HEK293T (cell line): ENCODE data around the gene AKT1.

ENCODE experiments used
- CTCF ChIA-PET: fragments of 350-600 bp; formaldehyde crosslinking; extraction: SDS; loops from one replicate; lab custom pipeline; 2021; ENCODE audit warnings: antibody characterized with exemption, inconsistent platforms; lab: Yijun Ruan, JAX
- POLR2A ChIA-PET: fragments of 350-600 bp; formaldehyde crosslinking; extraction: SDS; loops from one replicate; lab custom pipeline; 2020; ENCODE audit warnings: antibody characterized with exemption, inconsistent platforms; lab: Yijun Ruan, JAX
- DNase-seq: peaks from one replicate; pipeline ENCODE4 v3.0.0; 2012; ENCODE audit warnings: mixed read lengths; ENCODE audit errors: extremely low spot score
- ARNT ChIP-seq: fragments of 450-650 bp; IDR thresholded peaks from 2 replicates; pipeline ENCODE4 v1.6.1; 2017; ENCODE audit warnings: mild to moderate bottlenecking
- BHLHE40 ChIP-seq: fragments of 450-650 bp; IDR thresholded peaks from 2 replicates; pipeline ENCODE4 v1.6.1; 2016; ENCODE audit warnings: mild to moderate bottlenecking, moderate library complexity, borderline replicate concordance
- CTBP1 ChIP-seq: fragments of 450-650 bp; IDR thresholded peaks from 2 replicates; pipeline ENCODE4 v1.6.1; 2016; ENCODE audit warnings: borderline replicate concordance
- ELF4 ChIP-seq: fragments of 450-650 bp; IDR thresholded peaks from 2 replicates; pipeline ENCODE4 v1.6.1; 2017; ENCODE audit warnings: antibody characterized with exemption
- FOXA1 ChIP-seq: fragments of 450-650 bp; IDR thresholded peaks from 2 replicates; pipeline ENCODE4 v1.6.1; 2016; ENCODE audit warnings: mild to moderate bottlenecking
- FOXK2 ChIP-seq: fragments of 450-650 bp; IDR thresholded peaks from 2 replicates; pipeline ENCODE4 v1.6.1; 2016; ENCODE audit warnings: mild to moderate bottlenecking
- FOXM1 ChIP-seq: fragments of 450-650 bp; IDR thresholded peaks from 2 replicates; pipeline ENCODE4 v1.6.1; 2017; ENCODE audit warnings: mild to moderate bottlenecking, borderline replicate concordance
- HDGF ChIP-seq: fragments of 450-650 bp; IDR thresholded peaks from 2 replicates; pipeline ENCODE4 v1.6.1; 2017; ENCODE audit warnings: antibody characterized with exemption, borderline replicate concordance
- L3MBTL2 ChIP-seq: fragments of 450-650 bp; conservative IDR thresholded peaks from 2 replicates; pipeline ENCODE4 v1.6.1; 2016; ENCODE audit warnings: mild to moderate bottlenecking
- LEF1 ChIP-seq: fragments of 450-650 bp; IDR thresholded peaks from 2 replicates; pipeline ENCODE4 v1.6.1; 2017; ENCODE audit warnings: mild to moderate bottlenecking, borderline replicate concordance
- NFRKB ChIP-seq: fragments of 450-650 bp; IDR thresholded peaks from 2 replicates; pipeline ENCODE4 v1.6.1; 2016; ENCODE audit warnings: mild to moderate bottlenecking, moderate library complexity
- PKNOX1 ChIP-seq: fragments of 450-650 bp; IDR thresholded peaks from 2 replicates; pipeline ENCODE4 v1.6.1; 2016
- SP1 ChIP-seq: fragments of 450-650 bp; IDR thresholded peaks from 2 replicates; pipeline ENCODE4 v1.6.1; 2017
- SUZ12 ChIP-seq: fragments of 450-650 bp; IDR thresholded peaks from 2 replicates; pipeline ENCODE4 v1.6.1; 2016; ENCODE audit warnings: mild to moderate bottlenecking
- TARDBP ChIP-seq: fragments of 450-650 bp; IDR thresholded peaks from 2 replicates; pipeline ENCODE4 v1.6.1; 2016
- ZNF384 ChIP-seq: fragments of 450-650 bp; IDR thresholded peaks from 2 replicates; pipeline ENCODE4 v1.6.1; 2016

The AKT1 gene

DNA sequence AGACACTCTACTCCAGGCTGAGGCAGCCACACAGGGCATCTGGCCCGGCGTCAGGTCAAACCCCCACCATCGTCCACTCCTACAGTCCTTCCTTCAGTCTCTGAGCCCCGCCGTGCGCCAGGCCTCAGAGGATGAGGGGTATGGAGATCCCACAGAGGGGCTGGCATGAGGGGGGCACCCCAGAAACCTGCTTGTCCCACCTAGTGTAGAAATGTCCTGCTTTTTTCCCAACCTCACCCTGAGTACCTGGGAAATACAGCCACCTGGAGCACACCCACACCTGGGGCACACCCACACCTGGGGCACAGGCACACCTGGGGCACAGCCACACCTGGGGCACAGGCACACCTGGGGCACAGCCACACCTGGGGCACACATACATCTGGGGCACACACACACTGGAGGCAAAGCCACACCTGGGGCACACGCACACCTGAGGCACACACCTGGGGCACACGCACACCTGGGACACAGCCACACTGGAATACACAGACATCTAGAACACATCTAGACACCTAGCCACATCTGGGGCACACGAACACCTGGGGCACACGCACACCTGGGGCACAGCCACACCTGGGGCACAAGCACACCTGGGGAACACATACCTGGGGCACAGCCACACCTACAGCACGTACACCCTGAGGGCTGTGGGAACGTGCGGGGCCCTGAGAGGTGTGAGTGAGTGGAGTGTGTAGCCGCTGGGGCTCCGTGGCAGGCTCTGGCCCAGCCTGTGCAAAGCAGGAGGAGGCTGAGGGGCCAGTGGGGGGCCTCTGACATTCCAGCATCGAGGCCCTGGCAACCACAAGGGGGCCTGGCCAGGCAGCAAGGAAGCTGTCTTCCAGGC is 18.4 kb downstream of the AKT1 start:
- CTCF ChIA-PET: no interaction called here
- no peak for TF ChIP-seq SP1
- POLR2A ChIA-PET: no interaction called here
- DNase-seq: no peak

GRCh38 chr14:104776481-104776880 is 19.1 kb downstream of the AKT1 start:
- TF ChIP-seq HDGF: no peak
- no peak for TF ChIP-seq ZNF384
- DNase-seq: no peak
- CTCF ChIA-PET: no interaction called here
- POLR2A ChIA-PET: no interaction called here

- CTCF ChIA-PET: no interaction called here
- POLR2A ChIA-PET: no interaction called here
- no peak for DNase-seq
- no peak for TF ChIP-seq SUZ12
- no peak for TF ChIP-seq SP1
- no peak for TF ChIP-seq CTBP1
- TF ChIP-seq ARNT: no peak
- TF ChIP-seq NFRKB: no peak
- TF ChIP-seq ELF4: no peak
- no peak for TF ChIP-seq BHLHE40
- TF ChIP-seq PKNOX1: no peak
- TF ChIP-seq FOXA1: no peak
- TF ChIP-seq ZNF384: no peak
- TF ChIP-seq FOXM1: no peak
- no peak for TF ChIP-seq L3MBTL2
- no peak for TF ChIP-seq HDGF
- TF ChIP-seq LEF1: no peak
- no peak for TF ChIP-seq FOXK2
- TF ChIP-seq TARDBP: no peak
Measured at GRCh38 chr14:104775073-104775489, 20.5 kb downstream of the AKT1 start.

GRCh38 chr14:104774453-104775072 is 21.0 kb downstream of the AKT1 start:
- TF ChIP-seq ARNT (no peak), CTBP1 (no peak), PKNOX1 (no peak), LEF1 (no peak), SUZ12 (no peak), SP1 (no peak), NFRKB (no peak), ZNF384 (no peak), BHLHE40 (no peak), FOXA1 (no peak), FOXK2 (no peak)
- ChIA-PET CTCF (no interaction called here), POLR2A (no interaction called here)
- no peak for DNase-seq

DNA sequence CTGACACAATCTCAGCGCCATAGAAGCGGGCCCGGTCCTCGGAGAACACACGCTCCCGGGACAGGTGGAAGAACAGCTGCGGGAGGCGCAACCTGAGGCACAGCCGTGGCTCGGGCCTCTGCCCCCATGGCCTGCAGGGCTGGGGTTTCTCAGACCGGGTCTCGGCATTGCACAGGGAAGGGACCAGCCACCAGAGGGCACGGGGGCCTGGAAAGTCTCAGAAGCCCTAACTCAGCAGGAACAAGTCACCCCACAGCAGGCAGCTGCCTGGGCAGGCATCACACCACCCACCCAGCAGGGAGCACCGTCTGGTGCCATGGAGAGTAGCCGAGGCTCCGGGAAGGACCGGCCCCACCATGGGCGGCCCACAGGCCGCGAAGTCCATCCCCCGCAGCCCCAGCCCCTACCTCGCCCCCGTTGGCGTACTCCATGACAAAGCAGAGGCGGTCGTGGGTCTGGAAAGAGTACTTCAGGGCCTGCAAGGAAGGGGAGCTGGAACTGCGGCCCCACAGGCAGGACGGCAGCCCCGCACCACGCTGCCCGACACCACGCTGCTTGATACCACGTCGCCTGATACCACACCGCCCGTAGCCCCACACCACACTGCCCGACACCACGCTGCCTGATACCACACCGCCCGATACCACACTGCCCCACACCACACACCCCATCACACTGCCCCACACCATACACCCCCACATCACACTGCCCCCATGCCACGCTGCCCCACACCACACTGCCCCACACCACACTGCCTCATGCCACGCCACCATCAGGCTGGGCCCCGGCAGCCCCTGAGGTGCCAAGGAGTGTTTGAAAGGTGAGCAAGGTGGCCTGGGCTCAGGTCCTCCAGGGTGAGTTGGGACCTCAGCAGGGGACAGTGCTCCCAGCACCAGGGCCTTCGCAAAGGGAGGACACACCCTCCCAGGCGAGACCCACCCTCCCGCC is 21.8 kb downstream of the AKT1 start:
- no peak for DNase-seq
- TF ChIP-seq FOXA1 (no peak), L3MBTL2 (no peak), ZNF384 (no peak), SUZ12 (no peak), LEF1 (no peak), NFRKB (no peak), FOXM1 (no peak), PKNOX1 (no peak), SP1 (no peak), HDGF (no peak), TARDBP (no peak), ELF4 (no peak), FOXK2 (no peak), ARNT (no peak), CTBP1 (no peak)
- ChIA-PET POLR2A (no interaction called here), CTCF (no interaction called here)
